DOHH2 (cell line): Measurements from ENCODE around the gene CPN1.

Experiments used
- CTCF ChIP-seq: fragments of 200-600 bp; sonication (generic); IDR thresholded peaks from one replicate; pipeline ENCODE4 v1.5.1; 2014; ENCODE audit warnings: antibody characterized with exemption, mild to moderate bottlenecking, low read depth, low read length; ENCODE audit not compliant: poor library complexity, severe bottlenecking
- EZH2phosphoT487 ChIP-seq: fragments of 200-600 bp; sonication (generic); IDR thresholded peaks from 2 replicates; pipeline ENCODE4 v1.6.1; 2017; ENCODE audit warnings: borderline replicate concordance, mild to moderate bottlenecking, antibody characterized with exemption, low read length, moderate library complexity, mixed read lengths

GRCh38 chr10:100045592-100045991, 36.1 kb downstream of the CPN1 start:
- TF ChIP-seq CTCF = no peak
- no peak for TF ChIP-seq EZH2phosphoT487
